GM12872 (cell line): ENCODE measurements around the gene ST8SIA3.

ENCODE experiments used
- CTCF ChIP-seq: IDR thresholded peaks from 3 replicates; pipeline ENCODE4 v1.5.1; 2011; ENCODE audit warnings: low read depth, mild to moderate bottlenecking, low read length, moderate library complexity; ENCODE audit not compliant: insufficient read depth

ST8SIA3 gene

GRCh38 chr18:57347784-57348183, 4.6 kb upstream of the ST8SIA3 start:
- TF ChIP-seq CTCF: no peak

GRCh38 chr18:57352761-57353136, 392 bp downstream of the ST8SIA3 start:
- no peak for TF ChIP-seq CTCF

- TF ChIP-seq CTCF: no peak
Measured at GRCh38 chr18:57353137-57353939, 981 bp downstream of the ST8SIA3 start.

- TF ChIP-seq CTCF: no peak
Measured at GRCh38 chr18:57353940-57354461, 1.6 kb downstream of the ST8SIA3 start.

- no peak for TF ChIP-seq CTCF
Measured at GRCh38 chr18:57359433-57359832, 7.1 kb downstream of the ST8SIA3 start.

GRCh38 chr18:57362714-57363113, 10.4 kb downstream of the ST8SIA3 start:
- TF ChIP-seq CTCF: no peak

GRCh38 chr18:57364460-57364859, 12.1 kb downstream of the ST8SIA3 start:
- TF ChIP-seq CTCF: no peak
